ENCODE measurements around the gene ZNF654.
A peak's percentile ranks its signal among the peaks of the same experiment; 100 is the strongest.
"Not testable (repeated sequence)": the region's sequence is repeated elsewhere in the genome, so short reads cannot be mapped to it uniquely, and the experiment has no call there.

The ZNF654 gene

DNA sequence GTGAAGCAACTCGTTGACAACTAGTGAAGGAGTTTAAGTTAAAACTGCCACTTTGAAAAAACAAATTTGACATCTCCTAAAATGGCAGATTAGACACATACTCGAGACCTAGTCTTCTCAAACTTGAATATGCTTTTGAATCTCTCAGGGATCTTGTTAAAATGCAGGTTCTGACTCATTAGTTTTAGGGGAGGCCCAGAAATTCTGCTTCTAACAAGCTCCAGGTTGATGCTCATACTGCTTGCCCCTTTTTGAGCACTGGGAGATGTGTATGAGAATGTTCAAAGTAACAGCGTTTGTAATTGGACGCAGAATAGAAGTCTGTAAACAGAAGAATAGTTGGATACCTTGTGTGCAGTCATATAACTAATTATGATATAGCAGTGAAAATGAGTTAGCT, 92.3 kb downstream of the ZNF654 start:
- Histone ChIP-seq H3K9ac (ENCODE audit: low read length in 2 of 2) (no peak overlapping the region), H3K4me1 (ENCODE audit: control insufficient read depth, insufficient read depth, low read length) (peaks cover 4% of the 10 kb centered on the region), H3K27ac (ENCODE audit: low read length) (no peak overlapping the region), H3K27me3 (ENCODE audit: control insufficient read depth in 1 of 2, insufficient read depth in 2 of 2, low read length in 2 of 2) (no peaks in the 10 kb centered on the region), H3K4me3 (ENCODE audit: low read length in 2 of 2) (peak overlapping the region; percentile 41 to 99), H3K9me3 (ENCODE audit: control insufficient read depth in 2 of 2, low read length in 2 of 2) (no peaks in the 10 kb centered on the region), H3K36me3 (ENCODE audit: control insufficient read depth in 2 of 2, insufficient read depth in 2 of 2, low read length in 2 of 2) (peaks cover under 1 to 10% of the 10 kb centered on the region in 2 donors)

DNA sequence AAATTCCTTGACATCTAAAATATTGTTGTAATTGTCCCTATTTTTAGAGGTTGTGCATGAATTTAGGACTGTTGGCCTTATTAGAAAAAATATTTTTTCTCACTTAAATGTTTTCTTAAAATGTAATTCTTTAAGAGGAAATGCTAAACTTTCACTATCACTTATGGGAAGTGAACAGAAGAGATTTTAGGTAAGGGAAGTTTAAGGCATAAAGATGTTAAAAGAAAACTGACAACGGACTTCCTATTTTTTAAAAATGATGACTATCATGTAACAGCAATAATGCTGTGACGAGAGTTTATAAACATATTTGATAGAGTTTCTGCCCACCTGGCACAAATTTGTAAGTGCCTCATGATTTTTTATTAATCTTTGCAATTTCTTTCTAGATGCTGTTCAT, 93.8 kb downstream of the ZNF654 start:
- Histone ChIP-seq H3K4me3 (ENCODE audit: low read length in 2 of 2) (no peak overlapping the region), H3K27me3 (ENCODE audit: control insufficient read depth in 1 of 2, insufficient read depth in 2 of 2, low read length in 2 of 2) (no peaks in the 10 kb centered on the region), H3K27ac (ENCODE audit: low read length) (no peak overlapping the region), H3K9ac (ENCODE audit: low read length in 2 of 2) (no peak overlapping the region), H3K4me1 (ENCODE audit: control insufficient read depth, insufficient read depth, low read length) (peaks cover 4% of the 10 kb centered on the region), H3K36me3 (ENCODE audit: control insufficient read depth in 2 of 2, insufficient read depth in 2 of 2, low read length in 2 of 2) (peaks cover 4 to 14% of the 10 kb centered on the region in 2 donors), H3K9me3 (ENCODE audit: control insufficient read depth in 2 of 2, low read length in 2 of 2) (no peaks in the 10 kb centered on the region)

DNA sequence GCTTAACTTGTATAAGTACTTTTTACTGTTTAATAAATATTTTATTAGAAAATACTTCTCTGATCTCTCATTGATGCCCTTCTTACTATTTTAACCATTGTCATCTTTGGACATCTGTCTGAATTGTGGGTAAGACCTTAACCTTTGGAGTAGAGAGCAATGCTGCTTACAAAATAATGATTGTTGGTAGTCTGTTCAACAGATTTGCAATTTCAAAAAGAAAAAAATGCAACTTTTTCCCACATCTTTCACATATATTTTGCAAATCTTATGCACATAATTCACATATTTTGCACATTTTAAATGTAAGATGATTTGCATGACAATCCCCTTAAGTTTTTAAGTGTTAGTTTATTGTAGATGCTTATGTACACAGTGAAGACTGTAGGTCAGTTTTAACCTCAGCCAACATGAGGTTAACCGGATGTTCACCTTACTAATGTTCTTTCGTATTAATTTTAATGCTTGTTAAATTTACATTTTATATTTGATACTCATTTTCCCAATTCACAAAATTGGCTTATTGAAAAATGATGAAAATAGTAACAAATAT, 107.4 kb downstream of the ZNF654 start:
- no peak overlapping the region for H3K9ac ChIP-seq (ENCODE audit: low read length in 2 of 2)
- no peaks in the 10 kb centered on the region for H3K9me3 ChIP-seq (ENCODE audit: control insufficient read depth in 2 of 2, low read length in 2 of 2)
- no peak overlapping the region for H3K27ac ChIP-seq (ENCODE audit: low read length)
- no peaks in the 10 kb centered on the region for H3K4me1 ChIP-seq (ENCODE audit: control insufficient read depth, insufficient read depth, low read length)
- no peaks in the 10 kb centered on the region for H3K27me3 ChIP-seq (ENCODE audit: control insufficient read depth in 1 of 2, insufficient read depth in 2 of 2, low read length in 2 of 2)
- no peak overlapping the region for H3K4me3 ChIP-seq (ENCODE audit: low read length in 2 of 2)
- H3K36me3 ChIP-seq (ENCODE audit: control insufficient read depth in 2 of 2, insufficient read depth in 2 of 2, low read length in 2 of 2) = no peaks in the 10 kb centered on the region

DNA sequence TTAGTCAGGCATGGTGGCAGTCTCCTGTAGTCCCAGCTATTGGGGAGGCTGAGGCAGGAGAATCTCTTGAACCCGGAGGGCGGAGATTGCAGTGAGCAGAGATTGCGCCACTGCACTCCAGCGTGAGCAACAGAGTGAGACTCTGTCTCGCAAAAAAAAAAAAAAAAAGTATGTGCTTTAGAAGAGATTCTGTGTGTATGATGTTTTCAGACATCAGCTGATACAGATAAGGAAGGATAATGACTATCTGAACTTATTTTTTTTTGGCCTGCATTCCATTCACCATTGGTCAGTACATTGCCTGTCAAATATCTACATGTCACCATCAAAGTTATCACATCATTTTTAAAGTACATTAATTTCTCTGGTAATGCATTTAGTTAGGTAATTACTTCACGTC, 108.1 kb downstream of the ZNF654 start:
- no peak overlapping the region for H3K4me3 ChIP-seq (ENCODE audit: low read length in 2 of 2)

DNA sequence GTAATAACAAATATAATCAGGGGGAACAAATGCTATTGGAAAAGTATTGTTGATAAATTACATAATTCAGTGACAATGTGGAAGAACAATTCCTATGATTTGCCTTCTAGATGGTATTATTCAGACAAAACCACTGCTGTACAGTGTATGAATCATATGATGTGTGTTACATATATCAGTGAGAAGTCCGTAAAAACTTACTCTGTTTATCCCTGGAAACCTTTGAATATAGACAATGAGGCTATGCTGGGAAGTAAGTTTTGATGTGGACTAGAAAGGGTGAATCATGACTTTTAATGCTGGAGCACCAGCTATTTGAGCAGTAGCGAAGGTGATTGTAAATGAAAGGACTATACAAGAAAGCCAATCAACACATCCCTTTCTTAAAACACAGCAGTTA, 108.6 kb downstream of the ZNF654 start:
- Histone ChIP-seq H3K4me3 (ENCODE audit: low read length in 2 of 2) (no peak overlapping the region), H3K9me3 (ENCODE audit: control insufficient read depth in 2 of 2, low read length in 2 of 2) (no peaks in the 10 kb centered on the region), H3K27me3 (ENCODE audit: control insufficient read depth in 1 of 2, insufficient read depth in 2 of 2, low read length in 2 of 2) (no peaks in the 10 kb centered on the region), H3K9ac (ENCODE audit: low read length in 2 of 2) (no peak overlapping the region), H3K27ac (ENCODE audit: low read length) (no peak overlapping the region), H3K36me3 (ENCODE audit: control insufficient read depth in 2 of 2, insufficient read depth in 2 of 2, low read length in 2 of 2) (peaks cover 0 to under 1% of the 10 kb centered on the region in 2 donors), H3K4me1 (ENCODE audit: control insufficient read depth, insufficient read depth, low read length) (no peaks in the 10 kb centered on the region)

More for the DNA sequence above, 108.1 kb downstream of the ZNF654 start:
- Histone ChIP-seq H3K4me1 (ENCODE audit: control insufficient read depth, insufficient read depth, low read length) (no peaks in the 10 kb centered on the region), H3K27ac (ENCODE audit: low read length) (no peak overlapping the region), H3K9ac (ENCODE audit: low read length in 2 of 2) (no peak overlapping the region), H3K36me3 (ENCODE audit: control insufficient read depth in 2 of 2, insufficient read depth in 2 of 2, low read length in 2 of 2) (no peaks in the 10 kb centered on the region), H3K27me3 (ENCODE audit: control insufficient read depth in 1 of 2, insufficient read depth in 2 of 2, low read length in 2 of 2) (no peaks in the 10 kb centered on the region), H3K9me3 (ENCODE audit: control insufficient read depth in 2 of 2, low read length in 2 of 2) (no peaks in the 10 kb centered on the region)

DNA sequence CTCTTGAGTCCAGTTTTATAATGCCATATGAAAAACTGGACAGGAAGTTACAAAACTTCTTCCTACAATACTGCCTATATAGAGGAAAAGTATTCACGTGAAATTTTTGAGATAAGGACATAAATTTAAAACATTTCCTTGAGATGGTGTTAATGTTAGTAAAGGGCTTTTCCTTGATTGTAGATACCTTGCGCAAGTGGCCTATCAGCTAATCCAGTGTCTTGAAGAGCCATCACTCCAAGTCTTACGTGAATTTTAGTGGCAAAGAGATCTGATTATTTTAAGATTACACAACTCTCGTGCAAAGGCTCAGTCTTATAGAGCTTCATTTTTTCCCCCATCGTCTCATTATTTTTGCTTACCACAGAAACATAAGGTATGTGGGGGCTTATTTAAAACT, 109.1 kb downstream of the ZNF654 start:
- H3K9me3 ChIP-seq (ENCODE audit: control insufficient read depth in 2 of 2, low read length in 2 of 2) = no peaks in the 10 kb centered on the region
- H3K9ac ChIP-seq (ENCODE audit: low read length in 2 of 2) = no peak overlapping the region
- H3K27ac ChIP-seq (ENCODE audit: low read length) = no peak overlapping the region
- H3K36me3 ChIP-seq (ENCODE audit: control insufficient read depth in 2 of 2, insufficient read depth in 2 of 2, low read length in 2 of 2) = peaks cover 0 to 2% of the 10 kb centered on the region in 2 donors
- no peaks in the 10 kb centered on the region for H3K27me3 ChIP-seq (ENCODE audit: control insufficient read depth in 1 of 2, insufficient read depth in 2 of 2, low read length in 2 of 2)
- H3K4me3 ChIP-seq (ENCODE audit: low read length in 2 of 2) = no peak overlapping the region
- H3K4me1 ChIP-seq (ENCODE audit: control insufficient read depth, insufficient read depth, low read length) = no peaks in the 10 kb centered on the region

DNA sequence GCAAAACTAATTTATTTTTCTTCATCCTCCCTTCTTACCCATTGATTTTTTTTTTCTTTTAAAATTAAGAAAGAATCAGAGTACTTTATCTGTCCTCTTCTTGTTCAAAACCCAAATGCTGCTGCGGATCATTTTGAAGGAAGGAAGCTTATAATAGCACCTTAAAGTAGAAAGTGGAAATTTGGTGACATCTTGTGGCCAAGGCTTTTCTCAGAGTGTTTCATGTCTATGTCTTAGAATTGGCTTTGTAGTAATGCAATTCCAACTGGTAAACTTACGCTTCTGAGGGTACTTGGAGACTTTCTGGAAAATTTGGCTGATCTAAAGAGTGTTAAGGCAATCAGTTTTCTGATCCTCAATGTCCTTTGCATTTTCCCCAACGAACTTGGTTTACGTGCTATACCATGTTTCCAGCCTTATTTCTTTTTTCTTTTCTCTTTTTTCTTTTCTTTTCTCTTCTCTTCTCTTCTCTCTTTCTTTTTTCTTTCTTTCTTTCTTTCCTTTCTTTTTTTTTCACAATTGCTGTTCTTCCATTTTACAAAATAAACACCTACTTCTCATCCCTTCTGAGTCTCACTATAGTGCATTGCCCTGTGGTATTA, 121.4 kb downstream of the ZNF654 start:
- no peak overlapping the region for H3K4me3 ChIP-seq (ENCODE audit: low read length in 2 of 2)
- H3K9me3 ChIP-seq (ENCODE audit: control insufficient read depth in 2 of 2, low read length in 2 of 2) = no peaks in the 10 kb centered on the region
- H3K27me3 ChIP-seq (ENCODE audit: control insufficient read depth in 1 of 2, insufficient read depth in 2 of 2, low read length in 2 of 2) = no peaks in the 10 kb centered on the region
- no peak overlapping the region for H3K9ac ChIP-seq (ENCODE audit: low read length in 2 of 2)
- H3K36me3 ChIP-seq (ENCODE audit: control insufficient read depth in 2 of 2, insufficient read depth in 2 of 2, low read length in 2 of 2) = no peaks in the 10 kb centered on the region
- no peak overlapping the region for H3K27ac ChIP-seq (ENCODE audit: low read length)
- H3K4me1 ChIP-seq (ENCODE audit: control insufficient read depth, insufficient read depth, low read length) = no peaks in the 10 kb centered on the region

DNA sequence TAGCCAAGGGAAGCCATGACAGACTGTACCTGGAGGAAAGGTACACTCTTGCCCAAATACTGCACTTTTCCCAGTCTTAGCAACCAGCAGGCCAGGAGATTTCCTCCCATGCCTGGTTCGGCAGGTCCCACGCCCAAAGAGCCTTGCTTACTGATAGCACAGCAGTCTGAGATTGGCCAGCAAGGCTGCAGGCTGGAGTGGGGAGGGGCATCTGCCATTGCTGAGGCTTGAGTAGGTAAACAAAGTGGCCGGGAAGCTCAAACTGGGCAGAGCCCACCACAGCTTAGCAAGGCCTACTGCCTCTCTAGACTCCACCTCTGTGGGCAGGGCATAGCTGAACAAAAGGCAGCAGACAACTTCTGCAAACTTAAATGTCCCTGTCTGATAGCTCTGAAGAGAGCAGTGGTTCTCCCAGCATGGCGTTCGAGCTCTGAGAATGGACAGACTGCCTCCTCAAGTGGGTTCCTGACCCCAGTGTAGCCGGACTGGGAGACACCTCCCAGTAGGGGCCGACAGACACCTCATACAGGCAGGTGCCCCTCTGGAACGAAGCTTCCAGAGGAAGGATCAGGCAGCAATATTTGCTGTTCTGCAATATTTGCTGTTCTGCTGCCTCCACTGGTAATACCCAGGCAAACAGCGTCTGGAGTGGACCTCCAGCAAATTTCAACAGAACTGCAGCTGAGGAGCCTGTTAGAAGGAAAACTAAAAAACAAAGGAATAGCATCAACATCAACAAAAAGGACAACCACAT, 123.3 kb downstream of the ZNF654 start:
- H3K9me3 ChIP-seq (ENCODE audit: control insufficient read depth in 2 of 2, low read length in 2 of 2); H3K4me3 ChIP-seq (ENCODE audit: low read length in 2 of 2); H3K4me1 ChIP-seq (ENCODE audit: control insufficient read depth, insufficient read depth, low read length); H3K27me3 ChIP-seq (ENCODE audit: control insufficient read depth in 1 of 2, insufficient read depth in 2 of 2, low read length in 2 of 2); H3K9ac ChIP-seq (ENCODE audit: low read length in 2 of 2); H3K27ac ChIP-seq (ENCODE audit: low read length); H3K36me3 ChIP-seq (ENCODE audit: control insufficient read depth in 2 of 2, insufficient read depth in 2 of 2, low read length in 2 of 2): not testable (repeated sequence)

DNA sequence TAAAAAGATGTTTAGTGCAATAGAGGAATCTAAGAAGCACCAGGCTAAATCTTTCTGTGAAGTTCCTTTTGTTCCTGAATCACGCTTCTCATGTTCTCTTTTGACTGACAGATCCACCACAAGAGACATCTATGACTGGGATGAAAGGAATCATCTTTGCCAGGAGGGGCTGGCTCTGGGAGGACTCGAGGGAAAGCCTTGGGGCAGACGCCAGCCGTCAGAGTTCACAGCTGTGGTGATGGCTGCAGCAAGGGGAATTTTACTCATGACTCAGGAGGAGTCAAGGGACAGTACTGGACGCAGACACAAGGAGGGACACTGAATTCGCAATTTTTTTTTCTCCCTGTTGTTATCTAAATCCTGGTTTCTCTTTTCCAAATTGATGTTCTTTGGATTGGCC, 129.4 kb downstream of the ZNF654 start:
- Histone ChIP-seq H3K27me3 (ENCODE audit: control insufficient read depth in 1 of 2, insufficient read depth in 2 of 2, low read length in 2 of 2) (no peaks in the 10 kb centered on the region), H3K27ac (ENCODE audit: low read length) (no peak overlapping the region), H3K4me1 (ENCODE audit: control insufficient read depth, insufficient read depth, low read length) (no peaks in the 10 kb centered on the region), H3K4me3 (ENCODE audit: low read length in 2 of 2) (no peak overlapping the region), H3K36me3 (ENCODE audit: control insufficient read depth in 2 of 2, insufficient read depth in 2 of 2, low read length in 2 of 2) (no peaks in the 10 kb centered on the region), H3K9ac (ENCODE audit: low read length in 2 of 2) (no peak overlapping the region), H3K9me3 (ENCODE audit: control insufficient read depth in 2 of 2, low read length in 2 of 2) (no peaks in the 10 kb centered on the region)

DNA sequence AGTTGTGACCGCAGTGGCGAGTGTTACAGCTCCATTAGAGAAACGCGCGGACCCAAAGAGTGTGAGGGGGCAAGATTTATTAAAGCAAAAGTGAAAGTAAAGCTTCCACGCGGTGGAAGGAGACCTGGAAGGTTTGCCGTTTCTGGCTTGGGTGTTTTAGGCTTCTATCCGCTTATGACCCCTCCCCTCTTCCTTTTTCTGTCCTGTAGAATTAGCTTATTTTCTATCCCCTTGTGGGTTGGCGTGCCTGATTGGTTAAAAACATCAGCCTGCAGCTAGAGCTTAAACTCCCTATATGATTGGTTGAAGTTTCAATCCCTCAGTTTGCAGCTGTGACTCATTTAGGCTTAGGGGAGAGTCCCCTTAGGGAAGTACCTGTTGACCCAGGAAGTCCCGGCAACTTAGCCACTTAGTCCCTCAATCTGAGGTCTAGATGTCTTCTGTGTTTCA, 130.3 kb downstream of the ZNF654 start:
- H3K27me3 ChIP-seq (ENCODE audit: control insufficient read depth in 1 of 2, insufficient read depth in 2 of 2, low read length in 2 of 2) = no peaks in the 10 kb centered on the region
- no peak overlapping the region for H3K4me3 ChIP-seq (ENCODE audit: low read length in 2 of 2)
- no peak overlapping the region for H3K9ac ChIP-seq (ENCODE audit: low read length in 2 of 2)
- H3K36me3 ChIP-seq (ENCODE audit: control insufficient read depth in 2 of 2, insufficient read depth in 2 of 2, low read length in 2 of 2) = no peaks in the 10 kb centered on the region
- no peaks in the 10 kb centered on the region for H3K9me3 ChIP-seq (ENCODE audit: control insufficient read depth in 2 of 2, low read length in 2 of 2)
- H3K4me1 ChIP-seq (ENCODE audit: control insufficient read depth, insufficient read depth, low read length) = no peaks in the 10 kb centered on the region
- no peak overlapping the region for H3K27ac ChIP-seq (ENCODE audit: low read length)

DNA sequence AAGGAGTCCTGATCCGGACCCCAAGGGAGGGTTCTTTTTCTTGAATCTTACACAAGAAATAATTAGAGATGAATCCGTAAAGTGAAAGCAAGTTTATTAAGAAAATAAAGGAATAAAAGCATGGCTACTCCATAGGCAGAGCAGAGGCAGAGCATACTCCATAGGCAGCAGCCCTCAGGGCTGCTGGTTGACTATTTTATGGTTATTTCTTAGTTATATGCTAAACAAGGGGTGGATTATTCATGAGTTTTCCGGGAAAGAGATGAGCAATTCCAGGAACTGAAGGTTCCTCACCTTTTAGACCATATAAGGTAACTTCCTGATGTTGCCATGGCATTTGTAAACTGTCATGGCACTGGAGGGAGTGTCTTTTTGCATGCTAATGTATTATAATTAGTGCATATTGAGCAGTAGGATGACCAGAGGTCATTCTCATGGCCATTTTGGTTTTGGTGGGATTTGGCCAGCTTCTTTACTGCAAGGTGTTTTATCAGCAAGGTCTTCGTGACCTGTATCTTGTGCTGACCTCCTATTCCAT, 132.9 kb downstream of the ZNF654 start:
- Histone ChIP-seq H3K27me3 (ENCODE audit: control insufficient read depth in 1 of 2, insufficient read depth in 2 of 2, low read length in 2 of 2) (no peaks in the 10 kb centered on the region), H3K9me3 (ENCODE audit: control insufficient read depth in 2 of 2, low read length in 2 of 2) (no peaks in the 10 kb centered on the region), H3K4me3 (ENCODE audit: low read length in 2 of 2) (no peak overlapping the region), H3K9ac (ENCODE audit: low read length in 2 of 2) (no peak overlapping the region), H3K36me3 (ENCODE audit: control insufficient read depth in 2 of 2, insufficient read depth in 2 of 2, low read length in 2 of 2) (no peaks in the 10 kb centered on the region), H3K27ac (ENCODE audit: low read length) (no peak overlapping the region), H3K4me1 (ENCODE audit: control insufficient read depth, insufficient read depth, low read length) (no peaks in the 10 kb centered on the region)

All from stomach smooth muscle (tissue), 2 donors.